ENCODE data around the gene LRRC8B. TPM values are rescaled to one million over a fixed set of nuclear protein-coding genes. Genes with fewer than 3 reads are reported as not detected.

Gene LRRC8B
- total RNA-seq, 4 donors from 2014 or later, result 12.2 to 16.3 (median 13.8) TPM

DNA sequence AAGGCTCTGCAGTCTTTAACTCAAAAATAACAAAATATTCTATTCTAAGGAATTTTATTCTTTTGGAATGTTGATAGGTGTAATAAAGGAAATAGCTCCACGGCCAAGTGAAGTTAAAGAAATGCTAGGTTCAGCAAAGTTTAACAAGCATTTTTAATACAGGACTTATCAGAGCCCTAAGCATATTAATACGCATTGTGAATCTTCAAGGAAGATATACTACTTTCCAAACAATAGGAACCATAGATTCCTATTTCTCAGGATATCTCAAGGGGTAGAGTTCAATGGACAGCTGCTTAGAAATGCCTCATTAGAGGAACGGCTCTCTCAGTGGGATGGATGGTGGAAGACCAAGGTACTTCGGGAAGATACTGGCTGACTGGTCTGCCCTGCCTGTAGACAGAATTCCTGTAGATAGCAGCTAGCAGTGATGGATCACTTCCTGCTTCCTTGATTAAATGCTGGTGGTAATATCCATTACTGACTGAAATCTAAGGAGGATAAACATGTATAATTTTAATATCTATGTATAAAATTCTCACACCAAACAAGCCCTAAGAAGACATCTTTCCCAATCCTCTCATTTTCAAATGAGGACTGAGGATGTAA is 100.2 kb downstream of the LRRC8B start:
- TF ChIP-seq, protein P1, sequence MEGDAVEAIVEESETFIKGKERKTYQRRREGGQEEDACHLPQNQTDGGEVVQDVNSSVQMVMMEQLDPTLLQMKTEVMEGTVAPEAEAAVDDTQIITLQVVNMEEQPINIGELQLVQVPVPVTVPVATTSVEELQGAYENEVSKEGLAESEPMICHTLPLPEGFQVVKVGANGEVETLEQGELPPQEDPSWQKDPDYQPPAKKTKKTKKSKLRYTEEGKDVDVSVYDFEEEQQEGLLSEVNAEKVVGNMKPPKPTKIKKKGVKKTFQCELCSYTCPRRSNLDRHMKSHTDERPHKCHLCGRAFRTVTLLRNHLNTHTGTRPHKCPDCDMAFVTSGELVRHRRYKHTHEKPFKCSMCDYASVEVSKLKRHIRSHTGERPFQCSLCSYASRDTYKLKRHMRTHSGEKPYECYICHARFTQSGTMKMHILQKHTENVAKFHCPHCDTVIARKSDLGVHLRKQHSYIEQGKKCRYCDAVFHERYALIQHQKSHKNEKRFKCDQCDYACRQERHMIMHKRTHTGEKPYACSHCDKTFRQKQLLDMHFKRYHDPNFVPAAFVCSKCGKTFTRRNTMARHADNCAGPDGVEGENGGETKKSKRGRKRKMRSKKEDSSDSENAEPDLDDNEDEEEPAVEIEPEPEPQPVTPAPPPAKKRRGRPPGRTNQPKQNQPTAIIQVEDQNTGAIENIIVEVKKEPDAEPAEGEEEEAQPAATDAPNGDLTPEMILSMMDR (IDR thresholded peaks at IDR 0.05; ENCODE audit: low read depth), result no peak

DNA sequence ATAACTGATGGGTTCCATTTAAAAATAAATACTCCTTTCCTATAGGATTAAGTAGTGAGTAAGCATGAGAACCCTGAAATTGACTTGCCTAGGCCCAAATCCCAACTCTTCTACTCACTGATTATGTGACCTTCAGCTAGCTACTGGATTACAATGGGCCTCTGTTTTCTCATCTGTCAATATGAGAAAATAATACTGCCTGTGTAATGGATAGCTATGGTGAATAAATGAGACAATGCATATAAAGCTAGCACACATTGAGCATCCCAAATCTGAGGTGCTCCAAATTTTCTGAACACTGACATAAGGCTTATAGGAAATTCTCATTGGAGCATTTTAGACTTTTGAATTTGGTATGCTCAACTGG is 103.0 kb downstream of the LRRC8B start:
- TF ChIP-seq, protein P1 (IDR thresholded peaks at IDR 0.05; ENCODE audit: low read depth), result no peak

DNA sequence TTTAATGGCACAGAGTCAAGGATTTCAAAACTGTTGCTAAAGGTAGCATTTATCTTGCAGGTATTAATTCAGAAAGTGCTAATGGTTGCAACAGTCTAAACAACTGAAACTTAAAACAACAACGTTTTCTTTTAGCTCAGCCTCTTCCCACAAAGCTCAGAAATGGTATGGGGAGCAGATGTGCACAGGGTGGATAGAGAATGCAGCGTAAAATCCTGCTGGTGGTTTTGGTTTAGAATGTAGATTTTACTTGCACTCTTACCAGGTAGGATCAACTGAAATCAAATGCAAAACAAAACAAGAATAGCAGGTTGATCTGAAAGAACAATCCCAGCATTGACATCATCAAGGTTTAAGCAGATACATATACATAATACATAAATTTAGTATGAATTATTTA is 104.5 kb downstream of the LRRC8B start:
- TF ChIP-seq, protein P1 (IDR thresholded peaks at IDR 0.05; ENCODE audit: low read depth), result no peak

DNA sequence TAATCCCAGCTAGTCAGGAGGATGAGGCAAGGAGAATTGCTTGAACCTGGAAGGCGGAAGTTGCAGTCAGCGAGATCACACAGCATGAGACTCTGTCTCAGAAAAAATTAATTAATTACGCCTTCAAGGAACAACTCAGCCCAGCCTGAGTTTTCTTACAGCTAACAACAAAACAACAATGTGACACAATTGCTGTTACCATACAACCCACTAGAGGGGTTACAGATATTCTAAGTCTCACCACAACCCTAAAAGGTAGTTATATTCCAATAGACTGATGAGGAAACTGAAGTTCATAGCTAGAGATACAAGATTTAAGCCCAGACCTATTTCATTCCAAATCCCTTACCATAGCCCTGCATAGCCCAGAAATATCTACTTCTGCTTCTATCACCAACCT is 105.4 kb downstream of the LRRC8B start:
- TF ChIP-seq, protein P1 (IDR thresholded peaks at IDR 0.05; ENCODE audit: low read depth), result no peak

DNA sequence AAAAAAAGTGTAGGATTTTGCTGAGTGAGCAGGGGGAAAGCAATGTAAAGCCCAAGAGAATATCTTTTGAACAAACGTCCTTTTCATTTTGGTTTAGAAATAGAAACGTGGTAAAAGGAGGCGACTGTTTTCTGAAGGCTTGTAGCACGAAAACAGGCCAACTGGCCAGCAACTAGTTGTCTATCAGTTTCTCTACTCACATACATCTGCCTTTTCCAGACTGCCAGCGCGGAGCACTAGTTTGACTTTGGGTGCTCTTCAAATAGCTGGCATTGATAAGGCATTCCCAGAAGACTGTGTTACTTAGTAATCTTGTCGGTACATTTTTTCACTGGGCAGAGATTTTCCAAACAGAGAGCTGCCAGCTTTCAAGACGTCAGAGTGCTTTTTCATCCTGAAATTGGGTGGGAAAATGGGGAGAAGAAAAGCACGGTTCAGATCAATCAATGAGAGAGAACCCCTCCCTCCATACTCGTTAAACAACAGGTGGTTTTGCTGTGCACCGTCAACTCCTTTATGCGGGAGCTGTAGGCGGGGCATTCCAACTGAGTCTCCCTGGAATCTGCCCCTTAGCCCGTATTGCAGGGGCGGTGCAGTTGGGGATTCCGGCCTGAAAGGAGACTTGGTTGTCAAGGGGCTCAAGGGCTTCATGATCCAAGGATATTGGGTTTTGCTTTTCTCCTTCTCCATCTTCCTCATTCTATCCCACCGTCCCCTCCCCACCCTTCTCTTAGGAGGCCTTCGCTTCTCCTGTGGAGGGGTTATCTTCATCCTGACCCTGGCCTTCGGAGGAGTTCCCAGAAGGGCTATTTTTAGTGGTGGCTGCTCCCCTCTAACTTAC is 107.4 kb downstream of the LRRC8B start:
- TF ChIP-seq, protein P1 (IDR thresholded peaks at IDR 0.05; ENCODE audit: low read depth), result no peak

DNA sequence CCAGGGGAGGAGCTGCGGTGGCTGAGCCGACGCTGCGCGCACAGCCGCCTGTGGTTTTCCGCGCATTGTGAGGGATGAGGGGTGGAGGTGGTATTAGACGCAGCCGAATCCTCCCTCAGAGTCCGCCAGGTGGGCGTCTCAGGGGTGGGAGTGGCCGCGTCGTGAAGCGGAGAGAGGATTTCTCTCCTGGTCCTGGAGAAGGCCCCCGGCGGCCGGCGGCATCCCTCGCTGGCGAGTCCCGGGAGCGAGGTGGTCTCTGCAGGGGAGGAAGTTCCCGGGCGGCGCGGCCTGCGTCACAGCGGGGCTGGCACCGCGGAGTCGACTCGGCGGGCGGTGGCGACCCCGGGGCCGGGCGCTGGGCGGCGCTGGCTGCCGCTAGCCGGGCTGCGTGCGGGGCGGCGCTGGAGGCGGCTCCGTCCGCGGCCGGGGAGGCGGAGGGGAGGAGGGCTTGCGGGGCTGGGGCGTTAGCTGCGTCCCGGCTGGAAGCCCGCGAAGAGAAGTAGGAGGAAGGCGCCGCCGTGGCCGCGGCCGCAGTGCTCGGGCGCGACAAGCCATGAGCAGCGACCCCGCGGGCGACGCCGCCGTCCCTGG is 108.1 kb downstream of the LRRC8B start, which contains the start of gene LRRC8C:
Gene LRRC8C (plus strand): TSS at position 464 of the 591 bp plus-strand sequence. CDS start 53,354 bp downstream, outside the sequence.
- TF ChIP-seq, protein P1 (IDR thresholded peaks at IDR 0.05; ENCODE audit: low read depth), result no peak

DNA sequence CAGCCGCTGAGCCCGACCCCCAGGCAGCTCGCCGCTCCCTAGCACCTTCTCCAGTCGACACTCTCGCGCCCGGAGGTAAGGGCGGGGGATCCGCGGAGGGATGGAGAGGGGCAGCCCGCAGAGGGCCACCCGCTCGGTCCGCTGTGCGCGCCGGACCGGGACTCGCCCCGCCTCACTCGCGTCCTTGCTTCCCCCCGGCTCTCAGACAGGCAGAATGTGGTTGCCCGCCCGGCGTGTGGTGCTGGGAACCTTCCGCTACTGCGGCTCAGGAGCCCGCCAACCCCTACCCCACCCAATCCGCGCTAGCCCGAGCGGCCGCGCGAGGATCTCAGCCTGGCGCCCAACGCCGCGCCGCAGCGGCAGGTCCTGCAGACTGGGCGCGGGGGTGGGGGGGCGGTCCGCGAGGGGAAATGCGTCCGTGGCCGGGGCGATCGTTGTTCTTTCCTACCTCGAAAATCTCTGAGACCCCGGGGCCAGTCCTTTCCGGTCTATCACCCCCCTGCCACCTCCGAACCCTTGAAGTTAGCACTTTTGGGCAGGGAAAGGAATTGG is 108.7 kb downstream of the LRRC8B start:
- TF ChIP-seq, protein P1 (IDR thresholded peaks at IDR 0.05; ENCODE audit: low read depth), result no peak

All from subcutaneous adipose tissue (tissue), 4 donors.